Measurements from ENCODE around the gene TBC1D5.

The TBC1D5 gene

GRCh38 chr3:17529677-17530076 lies 212.8 kb downstream of the TBC1D5 start:
- H3K4me1 ChIP-seq = peaks cover 0 to 20% (median 7%) of the 10 kb centered on the region in 4 donors
- no peak for DNase-seq
- intact Hi-C loops (cut with DNase I; ENCODE audit: low total_unique reads) = no loop called here
- H3K4me3 ChIP-seq = no peak overlapping the region
- H3K27ac ChIP-seq = no peak overlapping the region
- no peak for TF ChIP-seq CTCF (IDR thresholded peaks at IDR 0.05)
- no peaks in the 10 kb centered on the region for H3K27me3 ChIP-seq
- no peaks in the 10 kb centered on the region for H3K36me3 ChIP-seq
- no peaks in the 10 kb centered on the region for H3K9me3 ChIP-seq

DNA sequence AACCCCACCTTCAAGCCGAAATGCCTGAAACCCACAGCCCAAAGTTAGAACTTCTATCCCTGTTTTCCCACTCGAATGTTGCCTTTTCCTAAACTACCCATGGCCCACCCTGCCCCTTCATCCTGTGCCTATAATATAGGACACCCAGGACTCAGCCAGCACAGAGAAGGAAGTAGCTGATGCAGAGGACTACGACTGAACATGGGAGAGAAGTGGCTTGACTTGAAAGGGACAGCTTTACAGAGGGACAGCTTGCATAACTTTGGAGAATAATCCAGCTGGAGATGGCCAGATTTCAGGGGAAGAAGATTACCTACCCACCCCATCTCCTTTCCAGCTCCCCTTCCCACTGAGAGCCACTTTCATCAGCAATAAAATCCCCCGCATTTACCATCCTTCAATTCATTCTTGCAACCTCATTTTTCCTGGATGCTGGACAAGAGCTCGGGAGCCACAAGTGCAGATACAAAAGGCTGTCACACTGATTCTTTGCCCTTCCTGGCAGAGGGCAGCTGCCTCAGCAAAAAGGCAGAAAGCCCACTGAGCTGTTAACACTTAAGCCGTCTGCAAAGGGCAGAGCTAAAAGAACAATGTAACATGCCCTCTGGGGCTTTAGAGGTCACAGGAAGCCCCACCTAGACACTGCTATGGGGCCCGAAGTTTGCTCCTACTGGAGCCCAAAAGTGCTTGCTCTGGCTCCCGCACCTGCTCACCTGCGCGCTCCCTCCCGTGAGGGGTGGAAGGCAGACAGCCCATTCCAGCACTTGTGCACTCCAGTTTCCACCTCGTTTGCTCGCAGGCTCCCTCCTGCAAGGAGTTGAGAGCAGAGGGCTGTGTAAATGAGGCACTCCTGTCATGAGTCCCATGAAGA lies 224.0 kb downstream of the TBC1D5 start:
- Histone ChIP-seq H3K4me3 (no peak overlapping the region), H3K9me3 (no peaks in the 10 kb centered on the region), H3K36me3 (peaks cover 0 to 9% (median 0%) of the 10 kb centered on the region in 3 donors), H3K27ac (no peak overlapping the region), H3K4me1 (peaks cover 0 to 5% (median 0%) of the 10 kb centered on the region in 4 donors), H3K27me3 (no peaks in the 10 kb centered on the region)
- intact Hi-C loops (cut with DNase I; ENCODE audit: low total_unique reads) = no loop called here
- DNase-seq = no peak
- no peak for TF ChIP-seq CTCF (IDR thresholded peaks at IDR 0.05)

- H3K4me1 ChIP-seq = peaks cover 0 to 5% (median 0%) of the 10 kb centered on the region in 4 donors
- H3K9me3 ChIP-seq = no peaks in the 10 kb centered on the region
- no peak for TF ChIP-seq CTCF (IDR thresholded peaks at IDR 0.05)
- no peak overlapping the region for H3K27ac ChIP-seq
- intact Hi-C loops (cut with DNase I; ENCODE audit: low total_unique reads) = no loop called here
- peaks cover 0 to 9% (median 0%) of the 10 kb centered on the region in 3 donors for H3K36me3 ChIP-seq
- DNase-seq = no peak
- H3K4me3 ChIP-seq = no peak overlapping the region
- no peaks in the 10 kb centered on the region for H3K27me3 ChIP-seq
These were observed 226.8 kb downstream of the TBC1D5 start for GRCh38 chr3:17515445-17516234.

GRCh38 chr3:17514597-17514996 lies 227.8 kb downstream of the TBC1D5 start:
- Histone ChIP-seq H3K36me3 (peaks cover 0 to 9% (median 0%) of the 10 kb centered on the region in 3 donors), H3K27ac (no peak overlapping the region), H3K4me1 (peaks cover 0 to 5% (median 0%) of the 10 kb centered on the region in 4 donors), H3K4me3 (no peak overlapping the region), H3K9me3 (no peaks in the 10 kb centered on the region), H3K27me3 (no peaks in the 10 kb centered on the region)
- intact Hi-C loops (cut with DNase I; ENCODE audit: low total_unique reads) = no loop called here
- no peak for DNase-seq
- TF ChIP-seq CTCF (IDR thresholded peaks at IDR 0.05) = no peak

DNA sequence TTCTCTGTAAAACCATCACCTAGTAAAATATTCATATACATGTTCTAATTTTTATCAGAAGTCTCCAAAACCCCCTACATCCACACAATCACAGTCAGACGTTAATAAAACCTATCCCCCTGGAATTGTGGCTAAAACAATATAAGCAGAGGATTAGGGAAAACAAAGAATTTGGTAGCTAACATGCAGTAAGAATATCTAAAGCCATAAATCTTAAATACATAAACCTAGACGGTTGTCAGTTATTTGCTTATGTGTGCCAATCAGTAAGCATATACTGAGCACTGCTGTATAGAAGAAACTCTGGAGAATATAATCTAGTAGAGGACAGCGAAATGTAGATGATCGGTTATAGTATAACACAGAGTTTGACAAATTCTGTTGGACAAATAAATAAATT lies 232.2 kb downstream of the TBC1D5 start:
- intact Hi-C loops (cut with DNase I; ENCODE audit: low total_unique reads) = no loop called here
- Histone ChIP-seq H3K4me1 (peaks cover 0 to 9% (median 0%) of the 10 kb centered on the region in 4 donors), H3K27ac (no peak overlapping the region), H3K27me3 (no peaks in the 10 kb centered on the region), H3K4me3 (no peak overlapping the region), H3K36me3 (no peaks in the 10 kb centered on the region), H3K9me3 (no peaks in the 10 kb centered on the region)
- no peak for TF ChIP-seq CTCF (IDR thresholded peaks at IDR 0.05)
- DNase-seq = no peak
